COLO668 (cell line): ENCODE results near the gene PRKAR2A.
"Not testable (repeated sequence)": the region's sequence is repeated elsewhere in the genome, so short reads cannot be mapped to it uniquely, and the experiment has no call there.

Experiments used
- DNase-seq: peaks from one replicate; lab custom pipeline; 2025; ENCODE audit not compliant: unreplicated experiment; lab: John Stamatoyannopoulos, UW

The PRKAR2A gene

GRCh38 chr3:48782046-48782445, 65.6 kb downstream of the PRKAR2A start:
- DNase-seq = no peak

- DNase-seq = not testable (repeated sequence)
These were observed 69.1 kb downstream of the PRKAR2A start for GRCh38 chr3:48778565-48778964.

- DNase-seq = no peak
These were observed 70.8 kb downstream of the PRKAR2A start for GRCh38 chr3:48776854-48777253.

GRCh38 chr3:48770192-48770502, 77.5 kb downstream of the PRKAR2A start:
- no peak for DNase-seq

- no peak for DNase-seq
These were observed 82.3 kb downstream of the PRKAR2A start for GRCh38 chr3:48765376-48765775.

GRCh38 chr3:48762816-48763215, 84.9 kb downstream of the PRKAR2A start:
- no peak for DNase-seq

- DNase-seq = not testable (repeated sequence)
These were observed 87.6 kb downstream of the PRKAR2A start for GRCh38 chr3:48759991-48760540.

- not testable (repeated sequence) for DNase-seq
These were observed 88.1 kb downstream of the PRKAR2A start for GRCh38 chr3:48759531-48759930.

GRCh38 chr3:48759071-48759470, 88.6 kb downstream of the PRKAR2A start:
- DNase-seq = no peak

- no peak for DNase-seq
These were observed 91.0 kb downstream of the PRKAR2A start for GRCh38 chr3:48756640-48757039.

GRCh38 chr3:48750856-48751255, 96.8 kb downstream of the PRKAR2A start:
- DNase-seq = no peak

GRCh38 chr3:48748754-48749153, 98.9 kb downstream of the PRKAR2A start:
- DNase-seq = no peak

- no peak for DNase-seq
These were observed 100.0 kb downstream of the PRKAR2A start for GRCh38 chr3:48747706-48748105.

GRCh38 chr3:48747015-48747615, 100.6 kb downstream of the PRKAR2A start:
- no peak for DNase-seq

GRCh38 chr3:48743773-48744172, 103.9 kb downstream of the PRKAR2A start:
- DNase-seq = no peak

GRCh38 chr3:48741226-48741625, 106.4 kb downstream of the PRKAR2A start:
- not testable (repeated sequence) for DNase-seq

- DNase-seq = peak; percentile 72
These were observed 107.5 kb downstream of the PRKAR2A start for GRCh38 chr3:48739955-48740823.

- no peak for DNase-seq
These were observed 108.1 kb downstream of the PRKAR2A start for GRCh38 chr3:48739617-48739954.

- no peak for DNase-seq
These were observed 108.6 kb downstream of the PRKAR2A start for GRCh38 chr3:48738926-48739616.

GRCh38 chr3:48738144-48738536, 109.5 kb downstream of the PRKAR2A start:
- no peak for DNase-seq

- not testable (repeated sequence) for DNase-seq
These were observed 112.5 kb downstream of the PRKAR2A start for GRCh38 chr3:48735075-48735767.
